H1 (cell line): ENCODE data around the gene ERP29. TPM values are rescaled to one million over a fixed set of nuclear protein-coding genes. Genes with fewer than 3 reads are reported as not detected.
"Not testable (repeated sequence)": the region's sequence is repeated elsewhere in the genome, so short reads cannot be mapped to it uniquely, and the experiment has no call there.

Source experiments
- CTCF ChIA-PET: fragments of 300-600 bp; sonication (Branson Sonifier 250); formaldehyde crosslinking; loops from one replicate; lab custom pipeline; 2021; ENCODE audit not compliant: partially characterized antibody; lab: Charles Lee
- POLR2A ChIA-PET: fragments of 300-600 bp; sonication (Branson Sonifier 250); formaldehyde crosslinking; loops from one replicate; lab custom pipeline; 2021; ENCODE audit warnings: inconsistent platforms; ENCODE audit not compliant: partially characterized antibody; lab: Charles Lee
- DNase-seq, 2 experiments: peaks; one replicate each; pipeline versions ENCODE4 v3.0.0 to v3.0.0-alpha.2; 2010 to 2022; ENCODE audit warnings: low spot score in 2 of 2, low read depth in 1 of 2, mixed read lengths in 1 of 2
- FAIRE-seq: peaks from 2 replicates; lab custom pipeline; 2011; peaks lifted over from hg19 to GRCh38; lab: Jason Lieb, UNC
- H2AFZ ChIP-seq: 2 replicates; pipeline ENCODE4 v1.8.1; 2012; ENCODE audit warnings: low read length, inconsistent platforms
- H2AK5ac ChIP-seq: 2 replicates; pipeline ENCODE4 v1.6.1; 2013; ENCODE audit warnings: low read depth, low read length
- H2BK120ac ChIP-seq: replicated peaks from 2 replicates; pipeline ENCODE3; 2013; ENCODE audit warnings: low read depth, low read length, inconsistent platforms
- H2BK12ac ChIP-seq: 2 replicates; pipeline ENCODE4 v1.6.1; 2013; ENCODE audit warnings: low read depth, low read length
- H2BK15ac ChIP-seq: 2 replicates; pipeline ENCODE4 v1.6.1; 2013; ENCODE audit warnings: low read length
- H2BK20ac ChIP-seq: 2 replicates; pipeline ENCODE4 v1.6.1; 2013; ENCODE audit warnings: low read length
- H2BK5ac ChIP-seq: 2 replicates; pipeline ENCODE4 v1.6.1; 2013; ENCODE audit warnings: low read depth, low read length
- H3K14ac ChIP-seq: 2 replicates; pipeline ENCODE4 v1.6.1; 2013; ENCODE audit warnings: inconsistent platforms; ENCODE audit not compliant: insufficient read length
- H3K18ac ChIP-seq: 2 replicates; pipeline ENCODE4 v1.6.1; 2013; ENCODE audit warnings: low read length; ENCODE audit errors: extremely low read depth
- H3K23ac ChIP-seq: 2 replicates; pipeline ENCODE4 v1.6.1; 2013; ENCODE audit warnings: inconsistent platforms; ENCODE audit not compliant: insufficient read length
- H3K23me2 ChIP-seq: 2 replicates; pipeline ENCODE4 v1.6.1; 2013; ENCODE audit warnings: low read depth, low read length
- H3K27ac ChIP-seq: 2 replicates; pipeline ENCODE4 v1.6.1; 2011; ENCODE audit warnings: low read depth, low read length, inconsistent platforms
- H3K27me3 ChIP-seq, 4 experiments: replicated peaks in 1 of 4; 1 replicate in 1 of 4; 2 replicates in 3 of 4; pipeline versions ENCODE4 v1.6.1 to v1.8.1; 2011 to 2013; ENCODE audit warnings: low read length in 3 of 4, mild to moderate bottlenecking in 3 of 4, inconsistent platforms in 2 of 4, mixed read lengths in 2 of 4, moderate library complexity in 1 of 4; ENCODE audit not compliant: control insufficient read depth in 3 of 4, insufficient read depth in 3 of 4; ENCODE audit errors: extremely low read depth in 1 of 4
- H3K36me3 ChIP-seq, 4 experiments: 2 replicates each; pipeline versions ENCODE4 v1.6.1 to v1.8.1; 2011 to 2013; ENCODE audit warnings: mild to moderate bottlenecking in 4 of 4, low read length in 3 of 4, moderate library complexity in 2 of 4, control low read depth in 1 of 4, inconsistent platforms in 1 of 4; ENCODE audit not compliant: insufficient read depth in 4 of 4, control insufficient read depth in 2 of 4
- H3K4ac ChIP-seq: replicated peaks from 2 replicates; pipeline ENCODE3; 2013; ENCODE audit warnings: low read length, low read depth, mixed read lengths, inconsistent platforms; ENCODE audit not compliant: insufficient read length
- H3K4me1 ChIP-seq, 4 experiments: replicated peaks in 1 of 4; 1 replicate in 1 of 4; 2 replicates in 3 of 4; pipeline versions ENCODE4 v1.6.1 to v1.8.1; 2011 to 2013; ENCODE audit warnings: low read length in 3 of 4, inconsistent platforms in 2 of 4, mixed read lengths in 1 of 4; ENCODE audit not compliant: insufficient read depth in 4 of 4, control insufficient read depth in 3 of 4
- H3K4me2 ChIP-seq, 2 experiments: 2 replicates each; pipeline versions ENCODE4 v1.6.1 to v1.8.1; 2011 to 2013; ENCODE audit warnings: low read depth in 2 of 2, low read length in 2 of 2, control low read depth in 1 of 2, inconsistent platforms in 1 of 2, mild to moderate bottlenecking in 1 of 2; ENCODE audit not compliant: insufficient read depth in 1 of 2
- H3K4me3 ChIP-seq, 4 experiments: fragments of 200-600, 300-600 bp in 1 of 4; sonication (generic), shearing (Covaris generic), sonication (Bioruptor Twin) in 1 of 4; 2 replicates each; pipeline versions ENCODE4 v1.5.1 to v1.8.1; 2011 to 2016; ENCODE audit warnings: low read length in 4 of 4, low read depth in 3 of 4, control low read depth in 2 of 4, inconsistent platforms in 2 of 4, mild to moderate bottlenecking in 2 of 4, mixed read lengths in 1 of 4, moderate library complexity in 1 of 4; ENCODE audit not compliant: insufficient read depth in 2 of 4; ENCODE audit errors: extremely low read depth in 1 of 4
- H3K56ac ChIP-seq: replicated peaks from 2 replicates; pipeline ENCODE3; 2013; ENCODE audit warnings: low read depth, mild to moderate bottlenecking, mixed read lengths, low read length, inconsistent platforms; ENCODE audit not compliant: insufficient read length
- H3K79me1 ChIP-seq: 2 replicates; pipeline ENCODE4 v1.6.1; 2013; ENCODE audit warnings: low read depth, low read length, control low read depth
- H3K79me2 ChIP-seq, 2 experiments: 2 replicates each; pipeline versions ENCODE4 v1.6.1 to v1.8.1; 2012 to 2013; ENCODE audit warnings: low read length in 2 of 2, mild to moderate bottlenecking in 2 of 2, inconsistent platforms in 1 of 2; ENCODE audit not compliant: insufficient read depth in 2 of 2, control insufficient read depth in 1 of 2
- H3K9ac ChIP-seq, 4 experiments: replicated peaks in 1 of 4; 1 replicate in 1 of 4; 2 replicates in 3 of 4; pipeline versions ENCODE4 v1.6.1 to v1.8.1; 2011 to 2013; ENCODE audit warnings: low read depth in 3 of 4, low read length in 3 of 4, control low read depth in 2 of 4, mild to moderate bottlenecking in 2 of 4, moderate library complexity in 2 of 4, inconsistent platforms in 1 of 4; ENCODE audit errors: extremely low read depth in 1 of 4
- H3K9me3 ChIP-seq, 2 experiments: 2 replicates each; pipeline versions ENCODE4 v1.6.1 to v1.8.1; 2012 to 2013; ENCODE audit warnings: mild to moderate bottlenecking in 2 of 2, moderate library complexity in 2 of 2, control low read depth in 1 of 2, inconsistent platforms in 1 of 2, low read depth in 1 of 2, low read length in 1 of 2, mixed read lengths in 1 of 2; ENCODE audit not compliant: insufficient read depth in 2 of 2
- H4K20me1 ChIP-seq, 2 experiments: replicated peaks in 1 of 2; 2 replicates each; pipeline versions ENCODE3 to v1.8.1; 2011 to 2013; ENCODE audit warnings: inconsistent platforms in 2 of 2, low read length in 2 of 2, mild to moderate bottlenecking in 1 of 2; ENCODE audit not compliant: insufficient read depth in 2 of 2, control insufficient read depth in 1 of 2
- H4K5ac ChIP-seq: 2 replicates; pipeline ENCODE4 v1.6.1; 2013; ENCODE audit warnings: low read length, low read depth, mixed read lengths, inconsistent platforms; ENCODE audit not compliant: insufficient read length
- H4K8ac ChIP-seq: 2 replicates; pipeline ENCODE4 v1.8.0; 2013; ENCODE audit warnings: mild to moderate bottlenecking, moderate library complexity, low read length, inconsistent platforms; ENCODE audit not compliant: insufficient read depth; ENCODE audit errors: extremely low read depth
- H4K91ac ChIP-seq: replicated peaks from 2 replicates; pipeline ENCODE3; 2013; ENCODE audit warnings: low read length, mixed read lengths, inconsistent platforms; ENCODE audit not compliant: insufficient read length
- CEBPB ChIP-seq: IDR thresholded peaks from 2 replicates; pipeline ENCODE4 v1.6.1; 2012; ENCODE audit warnings: low read depth, low read length
- KDM1A ChIP-seq: fragments of 200-600, 300-600 bp; sonication (generic); IDR thresholded peaks from 2 replicates; pipeline ENCODE4 v1.7.1; 2016; ENCODE audit warnings: mild to moderate bottlenecking, low read length, borderline replicate concordance
- WGBS, 2 experiments: shearing (Covaris generic) in 1 of 2; methylation state at CpG; one replicate each; pipeline versions ENCODE4 v1.1.6 to v1.1.7; 2013 to 2015; ENCODE audit warnings: low lambda C conversion rate in 2 of 2, mixed read lengths in 2 of 2, inconsistent platforms in 1 of 2, low coverage in 1 of 2, missing lambda C conversion rate in 1 of 2; ENCODE audit not compliant: insufficient replicate concordance in 2 of 2, insufficient coverage in 1 of 2, insufficient read length in 1 of 2; ENCODE audit errors: extremely low coverage in 1 of 2, missing lambda C conversion rate in 1 of 2; 5-methylcytosine and 5-hydroxymethylcytosine counted together
- polyA plus RNA-seq, 7 experiments: library from polyadenylated mRNA; depleted of rRNA in 3 of 7; stranded (reverse) in 5 of 7; unstranded in 2 of 7; fragments of >200 nt in 5 of 7; fragments of 200-250 nt in 2 of 7; gene quantifications; 1 replicate in 5 of 7; 2 replicates in 1 of 7; 4 replicates in 1 of 7; pipeline versions ENCODE4 v1.2.1 to v1.2.3, GENCODE V29; 2011 to 2013; ENCODE audit warnings: missing spikeins in 2 of 7, mixed read lengths in 2 of 7
- total RNA-seq: library from RNA; stranded (reverse); fragmentation: NEBNext Ultra II Directional; extraction: Animal tissue kit (Norgen Biotek cat#: 25700); gene quantifications from 2 replicates; pipeline ENCODE4 v1.2.1, GENCODE V29; 2021

ERP29 gene
- total and polyA plus RNA-seq, 2 of the 8 experiments (the other 6 are each of a cell fraction or from before 2014, with no cell fraction given): 88.7 to 171 TPM

GRCh38 chr12:112036614-112037013 lies 23.4 kb downstream of the ERP29 start:
- not testable (repeated sequence) for H3K23ac ChIP-seq, DNase-seq, H3K4me3 ChIP-seq, H3K56ac ChIP-seq, H2BK12ac ChIP-seq, H4K91ac ChIP-seq, H3K9me3 ChIP-seq, H2AFZ ChIP-seq, H3K79me2 ChIP-seq, H4K8ac ChIP-seq, H3K23me2 ChIP-seq, H3K9ac ChIP-seq, H4K5ac ChIP-seq, H2BK20ac ChIP-seq, H3K79me1 ChIP-seq, H3K18ac ChIP-seq, H3K14ac ChIP-seq, H2BK120ac ChIP-seq, H3K4me2 ChIP-seq, H4K20me1 ChIP-seq, H2AK5ac ChIP-seq, H3K4ac ChIP-seq, H2BK5ac ChIP-seq, H3K27me3 ChIP-seq, FAIRE-seq, H2BK15ac ChIP-seq, H3K4me1 ChIP-seq, H3K27ac ChIP-seq
- ChIA-PET CTCF (interaction anchor here (0.9 to 1.7 kb wide), 2 partner anchors 51 to 93 kb away, joined by 3 read pairs; no protein-coding TSS in a partner anchor), POLR2A (interaction anchor here (1.0 to 2.0 kb wide), 3 partner anchors 9 to 80 kb away, joined by 3 to 7 read pairs (median 3); no protein-coding TSS in a partner anchor)
- peaks cover 12 to 82% (median 47%) of the 10 kb centered on the region in 4 experiments for H3K36me3 ChIP-seq
- peak; percentile 74 for TF ChIP-seq CEBPB
- 0 out of 2 replicates have a peak, but pooled peaks have one; percentile 13 for TF ChIP-seq KDM1A
- 91% methylated on average over 12 of the region's 12 CpGs; no CpG with 5 or more reads in 1 of the 2 experiments for WGBS, 2 experiments
